PFSK-1 (cell line): Measurements from ENCODE around the gene SKAP1.

Source experiments
- FOXP2 ChIP-seq: optimal IDR thresholded peaks from 2 replicates; pipeline ENCODE3; 2011; ENCODE audit warnings: borderline replicate concordance, control low read depth, inconsistent platforms; ENCODE audit not compliant: insufficient read depth; ENCODE audit errors: extremely low read length, extremely low read depth
- POLR2AphosphoS5 ChIP-seq: IDR thresholded peaks from 2 replicates; pipeline ENCODE4 v1.6.1; 2012; ENCODE audit warnings: low read depth, mild to moderate bottlenecking, control low read depth, low read length, moderate library complexity
- SIN3A ChIP-seq: IDR thresholded peaks from 2 replicates; pipeline ENCODE4 v1.6.1; 2012; ENCODE audit warnings: mild to moderate bottlenecking, low read length, moderate library complexity, borderline replicate concordance; ENCODE audit not compliant: insufficient read depth
- TAF1 ChIP-seq: IDR thresholded peaks from 2 replicates; pipeline ENCODE4 v1.6.1; 2012; ENCODE audit warnings: low read length, control low read depth, borderline replicate concordance; ENCODE audit not compliant: insufficient read depth
- TF ChIP-seq, protein P1 (sequence below), 2 experiments: IDR thresholded peaks; 2 replicates each; pipeline versions ENCODE4 v1.6.1 to v1.8.0; 2011 to 2012; ENCODE audit warnings: low read depth in 2 of 2, low read length in 2 of 2, control low read depth in 1 of 2, inconsistent platforms in 1 of 2, mild to moderate bottlenecking in 1 of 2, moderate library complexity in 1 of 2; ENCODE audit not compliant: insufficient read depth in 1 of 2

The SKAP1 gene

DNA sequence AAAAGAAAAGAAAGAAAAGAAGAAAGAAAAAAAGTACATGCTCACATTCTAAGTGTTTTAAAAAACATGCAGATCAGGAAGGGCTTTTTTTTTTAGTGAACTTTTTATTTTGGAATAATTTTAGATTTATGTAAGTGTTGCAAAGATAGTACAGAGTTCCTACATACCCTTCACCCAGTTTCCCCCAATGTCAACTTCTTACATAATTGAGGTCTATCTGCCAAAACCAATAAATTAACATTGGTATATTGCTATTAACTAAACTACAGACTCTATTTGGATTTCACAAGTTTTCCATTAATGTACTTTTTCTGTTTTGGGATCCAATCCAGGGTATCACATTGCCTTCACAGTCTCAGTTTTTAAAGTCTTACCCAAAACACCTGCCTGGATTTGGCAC, 81.7 kb downstream of the SKAP1 start:
- TF ChIP-seq POLR2AphosphoS5 (no peak), SIN3A (no peak), FOXP2 (no peak), TAF1 (no peak)
- TF ChIP-seq, protein P1, sequence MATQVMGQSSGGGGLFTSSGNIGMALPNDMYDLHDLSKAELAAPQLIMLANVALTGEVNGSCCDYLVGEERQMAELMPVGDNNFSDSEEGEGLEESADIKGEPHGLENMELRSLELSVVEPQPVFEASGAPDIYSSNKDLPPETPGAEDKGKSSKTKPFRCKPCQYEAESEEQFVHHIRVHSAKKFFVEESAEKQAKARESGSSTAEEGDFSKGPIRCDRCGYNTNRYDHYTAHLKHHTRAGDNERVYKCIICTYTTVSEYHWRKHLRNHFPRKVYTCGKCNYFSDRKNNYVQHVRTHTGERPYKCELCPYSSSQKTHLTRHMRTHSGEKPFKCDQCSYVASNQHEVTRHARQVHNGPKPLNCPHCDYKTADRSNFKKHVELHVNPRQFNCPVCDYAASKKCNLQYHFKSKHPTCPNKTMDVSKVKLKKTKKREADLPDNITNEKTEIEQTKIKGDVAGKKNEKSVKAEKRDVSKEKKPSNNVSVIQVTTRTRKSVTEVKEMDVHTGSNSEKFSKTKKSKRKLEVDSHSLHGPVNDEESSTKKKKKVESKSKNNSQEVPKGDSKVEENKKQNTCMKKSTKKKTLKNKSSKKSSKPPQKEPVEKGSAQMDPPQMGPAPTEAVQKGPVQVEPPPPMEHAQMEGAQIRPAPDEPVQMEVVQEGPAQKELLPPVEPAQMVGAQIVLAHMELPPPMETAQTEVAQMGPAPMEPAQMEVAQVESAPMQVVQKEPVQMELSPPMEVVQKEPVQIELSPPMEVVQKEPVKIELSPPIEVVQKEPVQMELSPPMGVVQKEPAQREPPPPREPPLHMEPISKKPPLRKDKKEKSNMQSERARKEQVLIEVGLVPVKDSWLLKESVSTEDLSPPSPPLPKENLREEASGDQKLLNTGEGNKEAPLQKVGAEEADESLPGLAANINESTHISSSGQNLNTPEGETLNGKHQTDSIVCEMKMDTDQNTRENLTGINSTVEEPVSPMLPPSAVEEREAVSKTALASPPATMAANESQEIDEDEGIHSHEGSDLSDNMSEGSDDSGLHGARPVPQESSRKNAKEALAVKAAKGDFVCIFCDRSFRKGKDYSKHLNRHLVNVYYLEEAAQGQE (IDR thresholded peaks at IDR 0.05; ENCODE audit: insufficient read depth in 1 of 2, low read depth in 2 of 2, low read length in 2 of 2) = no peak

GRCh38 chr17:48347177-48347576, 82.8 kb downstream of the SKAP1 start:
- TF ChIP-seq TAF1 = no peak
- TF ChIP-seq POLR2AphosphoS5 = no peak
- no peak for TF ChIP-seq FOXP2
- no peak for TF ChIP-seq SIN3A
- TF ChIP-seq, protein P1 (IDR thresholded peaks at IDR 0.05; ENCODE audit: insufficient read depth in 1 of 2, low read depth in 2 of 2, low read length in 2 of 2) = no peak

DNA sequence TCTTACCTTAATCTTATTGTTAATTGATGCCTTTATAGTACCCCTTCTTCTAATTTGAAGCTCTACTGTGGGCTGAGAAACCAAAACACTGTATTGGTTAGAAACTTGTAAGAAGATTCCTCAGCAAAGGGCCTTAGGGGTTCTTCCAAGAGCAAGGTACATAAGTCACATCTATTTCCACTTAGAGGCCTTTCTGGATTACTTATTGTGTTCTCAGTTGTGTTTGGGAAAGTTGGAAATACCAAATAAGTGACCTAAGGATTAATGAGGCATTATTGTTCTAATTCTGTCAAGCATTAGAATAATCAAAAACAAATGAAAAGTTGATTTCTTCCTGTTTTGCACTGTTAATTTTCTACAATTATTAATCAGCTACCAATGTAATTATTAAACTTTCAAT, 85.8 kb downstream of the SKAP1 start:
- no peak for TF ChIP-seq FOXP2
- TF ChIP-seq, protein P1 (IDR thresholded peaks at IDR 0.05; ENCODE audit: insufficient read depth in 1 of 2, low read depth in 2 of 2, low read length in 2 of 2) = no peak
- TF ChIP-seq POLR2AphosphoS5 = no peak
- TF ChIP-seq TAF1 = no peak
- no peak for TF ChIP-seq SIN3A

DNA sequence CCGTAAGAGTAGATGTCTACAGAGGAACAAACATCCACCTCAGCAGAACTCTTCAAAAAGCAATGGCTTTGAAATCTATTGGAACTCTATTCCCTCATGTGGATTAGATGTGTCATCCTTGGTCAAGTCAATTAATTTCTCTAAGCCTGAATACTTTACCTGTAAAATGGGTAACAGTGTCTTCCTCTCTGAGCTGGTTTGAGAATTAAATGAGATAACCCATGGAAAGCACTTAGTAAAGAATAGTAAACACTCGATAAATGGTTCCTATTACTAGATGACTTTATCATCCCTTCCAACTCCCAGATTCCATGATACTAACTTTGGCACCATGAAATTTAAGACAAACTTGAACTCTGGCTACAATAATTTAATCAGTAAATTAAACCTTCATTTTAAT, 89.1 kb downstream of the SKAP1 start:
- TF ChIP-seq POLR2AphosphoS5 (no peak), TAF1 (no peak), SIN3A (no peak), FOXP2 (no peak)
- TF ChIP-seq, protein P1 (IDR thresholded peaks at IDR 0.05; ENCODE audit: insufficient read depth in 1 of 2, low read depth in 2 of 2, low read length in 2 of 2) = no peak

GRCh38 chr17:48338720-48339119, 91.3 kb downstream of the SKAP1 start:
- TF ChIP-seq, protein P1 (IDR thresholded peaks at IDR 0.05; ENCODE audit: insufficient read depth in 1 of 2, low read depth in 2 of 2, low read length in 2 of 2) = no peak
- TF ChIP-seq SIN3A (no peak), TAF1 (no peak), POLR2AphosphoS5 (no peak), FOXP2 (no peak)
